Endothelial cell of umbilical vein (primary cell): Measurements from ENCODE around the gene GPR161. TPM values are rescaled to one million over a fixed set of nuclear protein-coding genes. Genes with fewer than 3 reads are reported as not detected.

Source experiments
- BruUV-seq: library from RNA; stranded (reverse); fragments of 400-500 nt; replicated peaks from 2 replicates; lab custom pipeline; 2021; lab: Mats Ljungman, UMichigan
- CTCF ChIA-PET: fragments of 300-600, 350-600 bp; sonication (Branson Sonifier 250); formaldehyde crosslinking; loops from one replicate; lab custom pipeline; 2021; ENCODE audit warnings: antibody characterized with exemption, inconsistent platforms; lab: Charles Lee
- POLR2A ChIA-PET: fragments of 300-600, 350-600 bp; sonication (Branson Sonifier 250); formaldehyde crosslinking; loops from one replicate; lab custom pipeline; 2021; ENCODE audit warnings: antibody characterized with exemption, inconsistent platforms; lab: Charles Lee
- DNase-seq: peaks from one replicate; pipeline ENCODE4 v3.0.0-alpha.2; 2011; ENCODE audit warnings: low read depth, low spot score
- FAIRE-seq: peaks from 2 replicates; lab custom pipeline; 2011; peaks lifted over from hg19 to GRCh38; lab: Jason Lieb, UNC
- H2AFZ ChIP-seq: 2 replicates; pipeline ENCODE4 v1.6.0; 2012; ENCODE audit warnings: low read depth, low read length, control low read depth, inconsistent platforms
- H3K27ac ChIP-seq: 2 replicates; pipeline ENCODE4 v1.5.1; 2011; ENCODE audit warnings: low read depth, mild to moderate bottlenecking, control low read depth, low read length, moderate library complexity; ENCODE audit not compliant: insufficient read depth
- H3K27me3 ChIP-seq, 2 experiments: 2 replicates each; pipeline versions ENCODE4 v1.6.0 to v1.6.1; 2011; ENCODE audit warnings: low read length in 2 of 2, mixed read lengths in 1 of 2; ENCODE audit not compliant: control insufficient read depth in 2 of 2, insufficient read depth in 2 of 2
- H3K36me3 ChIP-seq, 2 experiments: 2 replicates in 1 of 2; 3 replicates in 1 of 2; pipeline ENCODE4 v1.5.1; 2011; ENCODE audit warnings: low read length in 2 of 2, mild to moderate bottlenecking in 1 of 2, moderate library complexity in 1 of 2; ENCODE audit not compliant: control insufficient read depth in 2 of 2, insufficient read depth in 2 of 2; ENCODE audit errors: extremely low read depth in 1 of 2
- H3K4me1 ChIP-seq: 3 replicates; pipeline ENCODE4 v1.5.1; 2011; ENCODE audit warnings: mild to moderate bottlenecking, low read length; ENCODE audit not compliant: control insufficient read depth, insufficient read depth; ENCODE audit errors: extremely low read depth
- H3K4me2 ChIP-seq: 2 replicates; pipeline ENCODE4 v1.6.1; 2011; ENCODE audit warnings: low read length, control low read depth, mixed read lengths; ENCODE audit not compliant: insufficient read depth
- H3K4me3 ChIP-seq, 3 experiments: fragments of 200-600 bp in 1 of 3; sonication (generic), shearing (Covaris generic) in 1 of 3; replicated peaks in 1 of 3; 2 replicates each; pipeline ENCODE4 v1.5.1; 2011 to 2016; ENCODE audit warnings: control low read depth in 3 of 3, low read length in 3 of 3, mild to moderate bottlenecking in 2 of 3, inconsistent platforms in 1 of 3, low read depth in 1 of 3, moderate library complexity in 1 of 3; ENCODE audit not compliant: insufficient read depth in 1 of 3
- H3K79me2 ChIP-seq: 2 replicates; pipeline ENCODE4 v1.6.0; 2012; ENCODE audit warnings: low read length, inconsistent platforms; ENCODE audit not compliant: control insufficient read depth, insufficient read depth
- H3K9ac ChIP-seq: replicated peaks from 2 replicates; pipeline ENCODE3; 2011; ENCODE audit warnings: low read length, control low read depth; ENCODE audit not compliant: insufficient read depth; ENCODE audit errors: extremely low read depth
- H3K9me1 ChIP-seq: replicated peaks from 3 replicates; pipeline ENCODE4 v1.6.0; 2011; ENCODE audit warnings: mild to moderate bottlenecking, low read length; ENCODE audit not compliant: control insufficient read depth, insufficient read depth; ENCODE audit errors: extremely low read depth
- H3K9me3 ChIP-seq: replicated peaks from 2 replicates; pipeline ENCODE4 v1.5.1; 2012; ENCODE audit warnings: low read length, inconsistent platforms; ENCODE audit not compliant: control insufficient read depth, insufficient read depth
- H4K20me1 ChIP-seq: replicated peaks from 2 replicates; pipeline ENCODE3; 2011; ENCODE audit warnings: mild to moderate bottlenecking, low read length; ENCODE audit not compliant: control insufficient read depth, insufficient read depth; ENCODE audit errors: extremely low read depth
- EZH2 ChIP-seq: IDR thresholded peaks from 2 replicates; pipeline ENCODE4 v1.6.1; 2012; ENCODE audit warnings: borderline replicate concordance, low read depth, mild to moderate bottlenecking, moderate library complexity, low read length, inconsistent platforms; ENCODE audit not compliant: severe bottlenecking
- FOS ChIP-seq: IDR thresholded peaks from 2 replicates; pipeline ENCODE4 v1.6.1; 2011; ENCODE audit warnings: mild to moderate bottlenecking, low read length, moderate library complexity, borderline replicate concordance; ENCODE audit not compliant: insufficient read depth
- GATA2 ChIP-seq: IDR thresholded peaks from 2 replicates; pipeline ENCODE4 v1.7.0; 2011; ENCODE audit warnings: low read depth, mild to moderate bottlenecking, moderate library complexity, mixed read lengths, low read length; ENCODE audit not compliant: insufficient read length, insufficient read depth
- JUN ChIP-seq: IDR thresholded peaks from 2 replicates; pipeline ENCODE4 v1.6.1; 2011; ENCODE audit warnings: borderline replicate concordance, low read depth; ENCODE audit not compliant: insufficient read length, insufficient read depth
- MYC ChIP-seq: IDR thresholded peaks from one replicate; pipeline ENCODE4 v1.6.1; 2011; ENCODE audit warnings: mild to moderate bottlenecking, low read depth, low read length
- POLR2A ChIP-seq: IDR thresholded peaks from 2 replicates; pipeline ENCODE4 v1.6.1; 2012; ENCODE audit warnings: low read depth, mild to moderate bottlenecking, control low read depth, low read length
- POLR2AphosphoS5 ChIP-seq: IDR thresholded peaks from 2 replicates; pipeline ENCODE4 v1.6.1; 2012; ENCODE audit warnings: low read depth, mild to moderate bottlenecking, control low read depth, low read length, moderate library complexity; ENCODE audit not compliant: insufficient read depth
- dilution Hi-C: fragments of 300-500 bp; cut with MboI; formaldehyde crosslinking; loops from one replicate; pipeline ENCODE4 v1.15.0; 2019; ENCODE audit warnings: low sequenced_read_pairs; ENCODE audit not compliant: extremely low pct_ligation_motif_present
- intact Hi-C: fragments of 100-400 bp; cut with micrococcal nuclease; formaldehyde crosslinking; loops from one replicate; pipeline ENCODE4 v1.10.0; 2022
- polyA plus RNA-seq, 4 experiments: library from polyadenylated mRNA; depleted of rRNA in 3 of 4; stranded (reverse) in 3 of 4; unstranded in 1 of 4; fragments of >200 nt; gene quantifications; 2 replicates each; pipeline versions ENCODE4 v1.2.1 to v1.2.3, GENCODE V29; 2011 to 2012; ENCODE audit warnings: missing spikeins in 1 of 4
- total RNA-seq: library from RNA; stranded (reverse); gene quantifications from 2 replicates; pipeline ENCODE4 v1.2.3, GENCODE V29; 2021
- TF ChIP-seq, protein P1 (sequence below): IDR thresholded peaks from 2 replicates; pipeline ENCODE4 v1.6.1; 2011; ENCODE audit not compliant: insufficient read depth, insufficient read length
- TF ChIP-seq, protein P2 (sequence below), 2 donors: IDR thresholded peaks; 1 replicate in 1 of 2; 2 replicates in 1 of 2; pipeline ENCODE4 v1.5.1; 2011; ENCODE audit warnings: low read length in 2 of 2, mild to moderate bottlenecking in 2 of 2, moderate library complexity in 2 of 2, control low read depth in 1 of 2, inconsistent platforms in 1 of 2, low read depth in 1 of 2; ENCODE audit not compliant: insufficient read depth in 1 of 2; ENCODE audit errors: extremely low read depth in 1 of 2

GPR161 gene
- total and polyA plus RNA-seq, 2 donors (not counting 3 experiments of a cell fraction or from before 2014, with no cell fraction given): 34.7 to 36.5 TPM

DNA sequence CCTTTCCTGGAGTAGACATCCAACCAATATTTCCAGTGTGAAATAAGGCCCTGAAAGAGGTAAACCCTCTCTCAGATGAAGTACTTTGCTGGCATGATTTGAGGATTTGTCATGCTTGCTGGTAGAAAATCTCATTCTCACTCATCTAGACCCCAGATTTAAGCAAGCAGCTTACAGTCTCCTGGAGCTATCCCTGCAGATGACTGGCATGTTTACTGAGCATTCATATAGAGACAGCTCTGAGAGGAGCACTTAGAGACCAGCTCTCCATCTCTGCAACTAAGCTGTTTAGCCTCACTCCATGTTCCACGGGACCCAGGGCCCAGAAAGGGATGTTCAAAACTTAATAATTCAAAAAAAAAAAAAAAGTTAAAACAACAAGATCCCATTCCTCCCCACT, 34.2 kb downstream of the GPR161 start:
- TF ChIP-seq, protein P1, sequence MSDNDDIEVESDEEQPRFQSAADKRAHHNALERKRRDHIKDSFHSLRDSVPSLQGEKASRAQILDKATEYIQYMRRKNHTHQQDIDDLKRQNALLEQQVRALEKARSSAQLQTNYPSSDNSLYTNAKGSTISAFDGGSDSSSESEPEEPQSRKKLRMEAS: no peak
- no peak for TF ChIP-seq EZH2
- no peak for TF ChIP-seq FOS
- no peak for TF ChIP-seq POLR2A
- no peak for TF ChIP-seq POLR2AphosphoS5
- no peak for TF ChIP-seq GATA2
- TF ChIP-seq JUN: no peak
- no peak for TF ChIP-seq MYC
- TF ChIP-seq, protein P2, sequence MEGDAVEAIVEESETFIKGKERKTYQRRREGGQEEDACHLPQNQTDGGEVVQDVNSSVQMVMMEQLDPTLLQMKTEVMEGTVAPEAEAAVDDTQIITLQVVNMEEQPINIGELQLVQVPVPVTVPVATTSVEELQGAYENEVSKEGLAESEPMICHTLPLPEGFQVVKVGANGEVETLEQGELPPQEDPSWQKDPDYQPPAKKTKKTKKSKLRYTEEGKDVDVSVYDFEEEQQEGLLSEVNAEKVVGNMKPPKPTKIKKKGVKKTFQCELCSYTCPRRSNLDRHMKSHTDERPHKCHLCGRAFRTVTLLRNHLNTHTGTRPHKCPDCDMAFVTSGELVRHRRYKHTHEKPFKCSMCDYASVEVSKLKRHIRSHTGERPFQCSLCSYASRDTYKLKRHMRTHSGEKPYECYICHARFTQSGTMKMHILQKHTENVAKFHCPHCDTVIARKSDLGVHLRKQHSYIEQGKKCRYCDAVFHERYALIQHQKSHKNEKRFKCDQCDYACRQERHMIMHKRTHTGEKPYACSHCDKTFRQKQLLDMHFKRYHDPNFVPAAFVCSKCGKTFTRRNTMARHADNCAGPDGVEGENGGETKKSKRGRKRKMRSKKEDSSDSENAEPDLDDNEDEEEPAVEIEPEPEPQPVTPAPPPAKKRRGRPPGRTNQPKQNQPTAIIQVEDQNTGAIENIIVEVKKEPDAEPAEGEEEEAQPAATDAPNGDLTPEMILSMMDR (IDR thresholded peaks at IDR 0.05; ENCODE audit: extremely low read depth in 1 of 2, insufficient read depth in 1 of 2, low read depth in 1 of 2, low read length in 2 of 2): no peak
- no peak for FAIRE-seq
- Histone ChIP-seq H3K9me1 (no peaks in the 10 kb centered on the region), H3K27me3 (no peaks in the 10 kb centered on the region), H3K9me3 (no peaks in the 10 kb centered on the region), H3K79me2 (no peaks in the 10 kb centered on the region), H4K20me1 (no peaks in the 10 kb centered on the region), H3K27ac (no peak overlapping the region), H3K4me2 (no peak overlapping the region), H3K36me3 (peaks cover 0 to 18% of the 10 kb centered on the region in 2 experiments), H3K4me3 (no peak overlapping the region), H2AFZ (no peak overlapping the region), H3K9ac (no peak overlapping the region), H3K4me1 (no peaks in the 10 kb centered on the region)
- POLR2A ChIA-PET: no interaction called here
- no TSS peak for BruUV-seq
- CTCF ChIA-PET: interaction anchor here (2.3 to 4.7 kb wide), 2 partner anchors 17 to 20 kb away, joined by 9 to 25 read pairs; no protein-coding TSS in a partner anchor
- intact Hi-C loops (no loop called here), dilution Hi-C loops (no loop called here)
- DNase-seq: no peak
